HG03039 (cell line): Measurements from ENCODE around the gene CFAP20.

Experiments used
- ATAC-seq: cut with Tn5 transposase; IDR thresholded peaks from one replicate; pipeline ENCODE4 v1.9.1; 2021; ENCODE audit warnings: mild to moderate bottlenecking, moderate library complexity; ENCODE audit not compliant: unreplicated experiment

Gene CFAP20

DNA sequence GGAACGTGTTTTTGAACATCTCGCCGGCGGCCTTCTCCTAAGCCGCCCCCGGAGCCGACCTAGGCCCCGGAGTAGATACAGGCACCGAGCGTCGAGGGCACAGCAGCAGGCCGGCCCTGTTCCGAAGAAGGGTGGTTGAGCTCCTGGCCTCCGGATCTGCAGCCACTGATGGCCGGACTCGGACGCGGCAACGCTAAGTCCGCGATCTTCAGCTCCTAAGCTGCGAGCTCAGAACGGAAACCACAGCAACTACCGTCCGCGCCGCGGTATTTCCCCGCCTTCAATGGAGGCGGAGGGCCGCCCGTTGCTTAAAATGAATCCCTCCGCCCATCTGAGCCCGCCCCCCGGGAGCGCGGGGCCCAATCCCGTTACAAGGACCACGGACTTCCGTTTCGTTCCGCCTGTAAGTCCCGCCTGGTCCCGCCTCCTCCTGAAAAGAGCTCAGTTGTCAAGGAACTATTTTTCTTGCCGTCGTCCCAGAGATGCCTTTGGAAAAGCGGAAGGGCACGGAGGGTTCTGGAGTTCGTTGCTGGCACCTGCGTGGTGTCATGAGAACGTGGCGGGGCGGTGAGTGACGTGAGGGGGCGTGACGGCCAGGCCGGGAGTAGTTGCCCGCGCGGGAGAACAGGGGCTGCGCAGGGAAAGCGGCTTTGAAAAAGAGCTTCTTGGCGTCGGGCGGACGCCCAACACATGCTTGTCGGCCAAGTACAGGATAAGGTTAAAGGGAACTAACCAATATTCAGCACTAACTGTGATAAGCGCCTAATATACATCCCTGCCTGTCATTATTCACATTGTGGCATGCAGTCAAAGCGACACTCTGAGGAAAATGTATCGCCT is at the start of gene CFAP20:
Gene CFAP20, minus strand, starts transcription at position 285 of the 840 bp plus-strand sequence. Its CDS starts 266 bp downstream, at position 19.
- ATAC-seq, result peak; percentile 83

DNA sequence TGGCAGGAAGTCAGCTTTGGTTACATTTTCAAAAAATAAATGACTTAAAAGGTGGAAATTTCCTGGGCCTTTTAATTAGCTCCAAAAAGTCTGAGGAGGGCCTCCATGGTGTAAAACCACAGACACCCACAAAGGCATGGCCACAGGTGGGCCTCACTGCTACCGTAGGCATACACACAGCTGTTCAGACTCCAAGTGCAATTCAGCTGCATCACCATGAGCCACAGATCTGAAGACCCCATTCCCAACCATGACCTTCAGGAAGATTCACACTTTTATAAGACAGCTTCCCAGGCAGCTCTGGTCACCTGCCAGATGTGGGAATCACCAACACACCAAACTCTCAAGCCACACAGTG is 48.2 kb upstream of the CFAP20 start:
- ATAC-seq, result no peak

DNA sequence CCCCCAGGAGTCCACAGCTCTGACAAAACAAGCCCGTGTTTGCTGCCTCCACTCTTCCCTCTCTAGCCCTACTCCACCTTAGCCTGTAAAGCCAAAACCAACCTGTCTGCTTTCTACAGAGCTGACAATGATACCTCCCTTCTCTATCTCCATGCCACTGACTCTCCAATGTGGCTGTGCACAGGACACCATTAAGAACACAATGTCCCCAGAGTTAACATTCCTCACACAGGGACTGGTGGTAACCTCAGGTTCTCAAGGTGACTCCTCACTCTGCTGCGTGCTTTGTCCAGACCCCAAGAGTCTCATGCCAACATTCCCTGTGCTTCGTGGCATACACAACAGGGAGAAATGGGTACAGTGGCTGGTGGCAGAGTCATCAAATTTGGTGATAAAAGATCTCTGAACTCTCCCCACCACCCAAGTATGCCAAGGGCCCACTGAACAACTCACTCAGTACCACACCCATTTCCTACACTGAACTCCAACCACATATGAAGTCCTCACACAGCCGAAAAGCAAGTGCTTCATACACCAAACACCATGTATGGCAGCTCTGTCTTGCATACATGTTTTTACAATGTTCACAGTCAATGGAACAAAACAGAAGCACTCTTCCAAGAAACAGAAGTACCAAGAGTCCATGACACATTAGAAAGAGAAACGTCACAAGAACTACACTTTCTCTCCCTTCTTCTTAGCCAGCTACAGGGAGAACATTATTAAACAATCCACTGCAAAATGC is 47.6 kb upstream of the CFAP20 start:
- no peak for ATAC-seq

DNA sequence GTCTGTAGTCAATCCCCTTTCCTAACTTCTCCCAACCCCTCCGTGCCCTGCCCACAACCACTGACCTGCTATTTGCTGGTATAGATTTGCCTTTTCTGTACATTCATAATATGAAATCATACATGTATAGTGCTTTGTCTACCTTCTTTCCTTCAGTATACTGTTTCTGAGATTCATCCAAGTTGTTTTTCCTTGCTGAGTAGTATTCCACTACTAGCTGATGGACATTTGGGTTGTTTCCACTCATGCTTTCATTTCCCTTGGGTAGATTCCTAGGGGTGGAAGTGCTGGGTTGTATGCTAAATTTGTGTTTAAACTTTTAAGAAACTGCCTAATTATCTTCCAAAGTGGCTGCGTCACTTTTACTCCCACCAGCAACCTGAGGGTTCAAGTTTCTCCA is 41.0 kb upstream of the CFAP20 start:
- ATAC-seq, result no peak

DNA sequence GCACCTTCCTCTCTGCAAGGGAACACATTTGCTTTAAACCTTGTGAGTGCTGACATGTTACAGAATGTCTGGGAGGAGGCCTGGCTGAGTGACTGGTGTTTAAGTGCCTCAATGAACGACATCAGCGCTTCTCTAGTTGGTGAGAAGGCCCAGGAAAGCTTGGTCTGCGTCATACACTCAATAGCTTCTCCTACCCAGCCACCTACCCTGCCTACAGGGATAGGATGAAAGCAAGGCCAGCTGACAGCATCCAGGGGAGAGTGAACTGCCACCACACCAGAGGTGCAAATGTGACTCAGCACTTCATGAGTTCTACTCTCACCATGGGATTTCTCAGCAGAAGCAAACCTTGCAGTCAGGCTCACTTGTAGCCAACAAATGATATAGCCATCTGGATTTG is 31.7 kb upstream of the CFAP20 start:
- no peak for ATAC-seq

DNA sequence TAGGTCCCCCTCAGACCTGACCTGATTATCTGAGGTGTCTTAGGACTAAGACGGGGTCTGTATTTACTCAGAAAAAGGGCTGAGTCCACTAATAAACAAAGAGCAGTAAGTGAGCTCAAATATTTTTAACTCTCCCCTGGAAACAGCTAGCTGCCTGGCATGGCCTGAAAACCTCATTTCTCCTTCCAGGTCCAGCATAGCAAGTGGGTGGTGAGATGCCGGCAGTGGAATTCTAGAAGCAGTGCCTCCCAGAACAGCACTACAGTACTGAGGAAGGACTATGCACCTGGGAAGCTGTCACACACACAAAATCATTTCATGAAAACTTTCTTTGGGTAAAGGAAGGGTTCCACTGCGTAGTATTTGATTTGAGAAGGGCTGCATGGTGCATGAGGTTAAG is 29.5 kb upstream of the CFAP20 start:
- no peak for ATAC-seq

DNA sequence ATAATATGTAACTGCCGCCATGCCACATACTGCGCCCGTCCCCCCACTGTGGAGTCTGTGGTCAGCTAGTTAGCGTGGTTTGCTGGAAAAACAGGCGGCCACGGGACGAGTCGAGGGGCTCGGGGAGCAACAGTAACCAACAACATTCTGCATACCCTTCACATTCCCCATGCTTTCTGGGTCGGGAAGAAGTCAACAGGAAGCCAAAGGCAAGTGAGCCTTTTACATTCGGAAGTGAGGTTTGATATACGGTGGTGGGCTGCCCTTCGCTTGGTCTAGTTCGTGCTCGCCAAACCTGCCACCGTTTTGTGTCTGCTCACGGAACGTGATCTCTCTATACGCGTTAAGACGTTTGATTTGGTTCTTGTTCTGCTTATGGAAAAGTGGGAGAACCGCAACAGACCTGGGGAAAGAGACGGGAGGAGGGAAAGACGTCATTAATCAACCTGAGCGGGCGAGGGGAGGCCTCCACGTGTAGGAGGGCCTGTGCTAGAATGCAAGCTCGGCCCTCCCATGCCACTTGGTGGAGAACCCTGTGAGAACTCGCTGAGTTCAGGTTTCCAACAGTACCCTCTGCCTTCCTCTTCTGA is 28.9 kb upstream of the CFAP20 start:
- ATAC-seq, result no peak

DNA sequence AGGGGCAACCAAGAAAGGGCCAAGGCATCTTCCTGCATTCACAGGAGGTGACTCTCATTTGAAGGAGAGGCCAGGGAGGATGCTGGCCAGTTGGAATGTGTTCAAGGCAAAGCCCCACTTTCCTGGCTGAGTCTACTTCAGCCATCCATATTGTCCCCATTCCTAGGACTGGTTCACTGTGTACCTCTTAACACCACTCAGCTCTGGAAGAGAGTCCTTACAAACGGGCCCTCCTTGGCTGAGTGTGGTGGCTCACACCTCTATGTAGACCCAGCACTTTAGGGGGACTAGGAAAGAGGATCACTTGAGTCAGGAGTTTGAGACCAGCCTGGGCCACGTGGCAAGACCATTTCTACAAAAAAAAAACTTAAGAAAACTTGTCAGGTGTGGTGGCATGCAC is 28.1 kb upstream of the CFAP20 start:
- ATAC-seq, result no peak

DNA sequence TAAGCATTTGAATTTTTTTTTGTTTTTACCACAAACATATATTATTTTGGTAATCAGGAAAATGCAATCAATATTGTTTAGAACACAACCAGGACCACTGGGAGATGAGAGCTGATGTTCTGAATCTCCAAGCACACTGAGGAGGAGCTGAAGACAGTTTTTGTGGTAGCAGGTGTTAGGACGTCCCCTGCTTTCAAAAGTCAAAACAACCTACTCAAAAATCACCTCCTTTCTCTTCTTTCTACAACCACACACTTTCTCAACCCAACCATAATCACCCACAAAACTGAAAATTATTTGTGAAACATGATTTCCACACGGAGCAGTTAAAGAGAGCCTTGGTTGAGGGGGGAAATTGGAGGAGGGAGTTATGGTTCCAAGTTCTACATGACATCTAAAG is 26.7 kb upstream of the CFAP20 start:
- no peak for ATAC-seq

DNA sequence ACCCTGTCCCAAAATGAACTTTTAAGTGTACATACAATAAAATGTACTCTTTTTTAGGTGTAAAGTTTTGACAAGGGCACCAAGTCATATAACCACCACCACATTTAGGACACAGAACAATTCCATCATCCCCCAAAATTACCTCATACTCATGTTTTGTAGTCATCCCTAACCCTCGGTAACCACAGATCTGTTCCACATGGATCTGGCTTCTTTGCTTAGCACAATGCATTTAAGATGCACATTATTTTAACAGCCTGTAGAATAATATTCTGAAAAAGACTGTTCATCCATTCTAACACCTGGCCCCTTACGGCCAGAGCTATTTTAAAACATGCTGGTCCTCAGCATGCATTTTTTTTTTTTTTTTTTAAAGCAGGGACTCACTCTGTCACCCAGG is 25.2 kb upstream of the CFAP20 start:
- ATAC-seq, result no peak

DNA sequence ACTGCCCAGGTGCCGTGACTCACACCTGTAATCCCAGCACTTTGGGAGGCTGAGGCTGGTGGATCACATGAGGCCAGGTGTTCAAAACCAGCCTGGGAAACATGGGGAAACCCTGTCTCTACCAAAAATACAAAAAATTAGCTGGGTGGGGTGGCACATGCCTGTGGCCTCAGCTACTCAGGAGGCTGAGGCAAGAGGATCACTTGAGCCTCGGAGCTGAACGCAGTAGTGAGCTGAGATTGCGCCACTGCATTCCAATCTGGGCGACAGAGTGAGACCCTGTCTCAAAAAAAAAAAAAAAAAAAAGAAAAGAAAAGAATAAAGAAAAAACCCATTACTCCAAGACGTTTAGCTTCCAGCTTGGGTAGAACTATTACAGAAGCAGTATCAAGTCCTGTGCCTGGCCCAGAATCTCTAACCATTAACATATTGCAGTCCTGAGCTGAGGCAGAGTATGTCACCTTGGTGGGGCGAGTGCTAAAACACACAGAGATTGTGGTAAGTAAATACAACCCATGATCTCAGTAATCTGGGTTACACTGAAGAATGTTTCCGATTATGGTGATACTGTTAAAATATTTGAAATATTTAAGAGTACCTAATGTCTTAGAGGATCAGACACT is 23.2 kb upstream of the CFAP20 start:
- no peak for ATAC-seq

DNA sequence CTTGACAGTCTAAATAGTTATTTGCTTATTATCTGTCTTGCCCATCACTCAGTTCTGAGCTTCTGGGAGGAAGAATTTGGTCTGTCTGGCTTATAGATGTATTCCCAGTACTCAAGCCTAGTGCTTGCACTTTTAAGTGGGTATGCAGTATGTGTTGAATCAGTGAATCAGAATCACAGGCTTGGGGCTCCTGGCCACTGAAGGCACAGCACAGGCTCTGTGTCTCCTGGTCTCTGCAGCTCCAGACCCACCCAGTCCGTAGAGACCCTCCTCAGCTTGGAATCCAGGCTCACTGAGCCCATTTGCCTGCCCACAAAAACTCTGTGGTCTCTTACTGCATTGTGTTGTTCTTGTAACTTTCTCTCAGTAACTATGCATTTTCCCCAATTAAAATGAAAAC is 19.3 kb upstream of the CFAP20 start:
- no peak for ATAC-seq

DNA sequence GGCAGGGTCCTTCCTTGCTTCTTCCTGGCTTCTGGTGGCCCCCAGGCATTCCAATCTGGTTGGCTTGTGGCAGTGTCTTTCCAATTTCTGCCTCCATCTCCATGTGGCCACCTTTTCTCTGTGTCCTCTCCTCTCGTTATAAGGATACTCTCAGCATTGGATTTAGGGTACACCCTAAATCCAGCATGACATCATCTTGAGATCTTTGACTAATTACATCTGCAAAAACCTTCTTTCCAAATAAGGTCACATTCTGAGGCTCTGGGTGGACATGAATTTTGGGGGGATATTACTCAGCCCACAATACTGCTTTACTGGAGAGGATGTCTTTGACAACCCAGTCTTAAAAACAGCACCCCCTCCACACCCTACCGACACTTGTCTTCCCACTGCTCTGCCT is 18.9 kb upstream of the CFAP20 start:
- no peak for ATAC-seq

DNA sequence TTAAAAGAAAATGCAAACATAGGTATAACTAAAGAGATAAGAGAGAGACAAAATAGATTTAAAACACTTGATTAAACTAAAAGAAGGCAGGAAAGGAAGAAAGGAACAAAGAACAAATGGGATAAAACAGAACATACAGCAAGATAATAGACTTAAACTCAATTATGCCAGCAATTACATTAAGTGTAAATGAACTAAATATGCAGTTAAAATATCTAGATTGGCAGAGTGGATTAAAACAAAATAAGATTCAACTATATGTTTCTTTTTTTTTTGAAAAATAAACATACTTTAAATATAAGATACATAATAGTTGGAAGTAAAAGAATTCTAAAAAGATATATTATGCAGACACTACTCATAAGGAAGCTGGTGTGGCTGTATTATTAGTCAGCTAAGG is 9.7 kb upstream of the CFAP20 start:
- no peak for ATAC-seq

DNA sequence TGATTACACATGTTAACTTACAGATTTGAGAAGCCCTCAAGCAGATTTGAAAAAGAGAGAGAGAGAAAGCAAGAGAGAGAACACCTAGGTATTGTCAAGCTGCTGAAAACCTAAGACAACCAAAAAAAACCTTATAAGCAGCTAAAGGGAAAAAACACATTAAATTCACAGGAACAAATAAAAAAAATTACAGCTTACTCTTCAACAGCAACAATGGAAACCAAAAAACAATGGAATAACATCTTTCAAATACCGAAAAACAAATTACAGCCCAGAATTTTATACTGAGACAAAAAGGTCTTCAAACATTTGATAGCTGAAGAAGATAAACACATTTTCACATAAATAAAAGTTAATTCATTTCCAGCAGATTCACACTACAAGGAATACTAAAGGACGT is 8.4 kb upstream of the CFAP20 start:
- no peak for ATAC-seq

DNA sequence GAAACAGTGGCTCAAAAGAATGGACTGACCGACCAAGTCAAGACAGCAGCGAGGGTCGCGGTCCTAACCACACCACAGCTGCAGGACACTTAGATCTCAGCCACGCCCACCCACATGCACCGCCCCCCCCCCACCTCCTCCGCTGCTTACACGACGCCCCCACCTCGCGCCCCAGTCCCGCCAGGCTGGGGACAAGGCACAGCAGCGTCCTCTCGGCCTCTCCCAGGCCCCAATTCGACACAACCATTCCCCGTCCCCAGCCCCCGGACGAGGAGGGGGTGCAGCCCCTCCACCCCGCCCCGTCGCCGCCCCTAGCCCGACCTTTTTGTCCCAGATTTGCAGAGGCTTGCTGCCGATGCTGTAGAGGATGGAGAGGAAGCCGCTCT is 477 bp downstream of the CFAP20 start:
- peak; percentile 7 for ATAC-seq

DNA sequence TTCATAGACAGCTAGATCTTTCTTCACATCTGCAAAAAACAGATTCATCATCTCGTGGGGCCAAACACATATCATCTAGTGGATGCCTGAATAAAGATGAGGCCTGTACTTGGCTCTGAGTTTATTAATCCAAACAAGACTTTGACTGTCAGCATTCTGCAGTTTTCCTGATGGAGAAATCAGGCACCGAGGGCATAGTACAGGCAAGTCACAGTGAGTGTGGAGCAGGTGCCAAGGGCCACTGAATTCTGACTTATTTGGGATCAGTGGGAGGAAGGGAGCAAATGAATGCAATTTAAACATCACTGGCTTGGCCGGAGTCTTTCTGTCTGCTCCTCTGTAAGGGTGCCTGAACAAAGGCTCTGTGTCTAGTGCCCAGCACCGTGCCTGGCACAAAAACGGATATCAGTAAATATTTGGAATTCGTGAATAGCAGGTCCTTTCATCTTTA is 975 bp downstream of the CFAP20 start:
- ATAC-seq, result no peak

DNA sequence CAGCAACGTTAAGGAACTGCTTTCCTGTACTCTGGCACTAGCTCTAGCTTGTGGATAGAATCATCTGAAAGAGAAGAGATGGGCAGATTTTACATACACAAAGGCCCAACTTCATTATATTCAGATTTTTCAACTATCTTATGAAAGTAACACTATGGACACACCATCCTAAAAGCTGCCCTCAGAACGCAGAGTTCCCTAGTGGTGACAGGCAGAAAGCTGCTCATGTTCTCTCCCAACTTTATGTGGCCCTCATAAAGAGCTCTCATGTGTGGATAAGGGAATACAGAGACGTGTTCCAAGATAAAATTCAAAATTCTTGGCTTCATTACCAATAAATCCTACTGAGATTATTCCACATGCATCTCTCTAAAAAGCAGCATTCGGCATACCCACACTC is 1.5 kb downstream of the CFAP20 start:
- ATAC-seq, result no peak

DNA sequence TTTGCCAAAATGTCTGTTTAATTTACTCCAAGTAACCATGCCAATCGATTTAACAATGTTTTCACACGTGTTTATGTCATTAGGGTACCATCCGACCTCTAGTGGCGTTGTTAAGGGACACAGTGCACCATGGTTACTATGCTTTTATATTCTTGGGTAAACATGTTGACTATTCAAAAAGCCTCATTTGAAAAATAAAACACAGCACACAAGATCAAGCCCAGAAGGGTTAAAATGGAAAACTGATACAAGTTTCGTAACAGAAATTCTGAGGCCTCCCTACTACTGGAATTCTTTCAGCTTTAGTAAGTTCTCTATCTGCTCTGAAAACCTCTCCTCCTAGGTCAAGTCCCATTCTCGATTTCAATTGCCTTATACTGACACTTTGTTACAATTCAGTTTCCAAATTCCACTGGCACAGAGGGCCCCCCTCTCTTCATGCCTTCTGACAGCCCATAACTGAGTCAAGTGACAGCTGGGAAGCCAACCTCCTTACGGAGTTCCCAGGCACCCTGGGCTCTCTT is 2.1 kb downstream of the CFAP20 start:
- no peak for ATAC-seq

DNA sequence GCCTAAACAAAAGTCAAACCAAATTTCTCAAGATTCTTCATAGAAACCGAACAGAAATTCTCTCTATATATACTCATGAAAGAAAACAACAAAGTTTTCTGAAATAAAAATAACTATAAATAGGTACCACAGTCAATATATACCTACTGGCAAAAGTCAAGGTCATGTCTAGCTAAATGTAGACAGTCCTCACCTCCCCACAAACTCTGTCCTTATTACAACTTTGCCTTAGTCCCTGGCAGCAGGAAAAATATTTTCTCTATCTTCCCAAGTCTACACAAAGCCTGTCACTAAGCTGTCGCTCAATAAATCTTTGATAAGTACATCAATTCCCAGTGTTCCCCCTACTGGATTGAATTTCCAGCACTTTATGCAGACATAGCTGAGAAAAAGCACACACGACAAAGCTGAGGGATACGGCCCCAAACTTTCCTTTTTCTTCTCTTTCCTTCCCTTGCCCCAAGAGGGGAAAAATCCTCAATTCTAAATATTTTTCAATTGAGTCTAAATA is 2.7 kb downstream of the CFAP20 start:
- ATAC-seq, result no peak

DNA sequence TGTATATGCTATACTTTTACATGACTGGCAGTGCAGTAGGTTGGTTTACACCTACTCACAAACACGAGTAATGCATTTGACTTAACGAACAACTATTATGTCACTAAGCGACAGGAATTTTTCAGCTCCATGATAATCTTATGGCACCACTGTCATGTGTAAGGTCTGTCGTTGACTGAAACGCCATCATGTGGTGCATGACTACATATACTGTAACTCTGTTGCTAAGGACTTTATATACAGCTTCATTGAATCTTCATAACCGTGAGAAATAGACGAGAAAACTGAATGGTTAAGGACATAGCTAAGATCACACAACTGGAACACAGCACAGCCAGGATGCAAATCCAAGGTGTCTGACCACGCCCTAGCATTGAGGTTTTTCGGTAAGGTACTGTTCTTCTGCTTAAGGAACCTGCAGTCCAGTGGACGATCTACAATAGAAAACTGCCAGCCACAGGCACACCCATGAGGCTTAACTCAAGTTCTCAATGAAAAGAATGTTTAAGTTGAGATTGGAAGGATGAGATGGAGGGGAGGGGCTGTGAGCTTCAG is 3.3 kb downstream of the CFAP20 start:
- no peak for ATAC-seq
